K562 (cell line): ENCODE results near the gene ROR2. TPM values are rescaled to one million over a fixed set of nuclear protein-coding genes. Genes with fewer than 3 reads are reported as not detected.
"Not testable (repeated sequence)": the region's sequence is repeated elsewhere in the genome, so short reads cannot be mapped to it uniquely, and the experiment has no call there.

ENCODE experiments used
- ATAC-seq: fragments of 200-7000 bp; cut with Tn5 transposase; 3 replicates; pipeline ENCODE4 v1.9.1; 2020; ENCODE audit warnings: moderate library complexity
- BruUV-seq: library from RNA; stranded (reverse); fragments of 400-500 nt; replicated peaks from 2 replicates; lab custom pipeline; 2021; lab: Mats Ljungman, UMichigan
- CTCF ChIA-PET: fragments of 300-600 bp; formaldehyde crosslinking; extraction: SDS; loops from one replicate; lab custom pipeline; 2021; ENCODE audit warnings: low intra/inter-chr PET ratio; lab: Yijun Ruan, JAX
- POLR2A ChIA-PET: fragments of 300-600, 350-650 bp; sonication (Branson Sonifier 250); formaldehyde crosslinking; extraction: SDS; loops from one replicate; lab custom pipeline; 2021; ENCODE audit warnings: antibody characterized with exemption, inconsistent platforms; lab: Yijun Ruan, JAX
- DNase-seq, 4 experiments: peaks; one replicate each; pipeline versions ENCODE4 v3.0.0 to v3.0.0-alpha.2; 2011 to 2018; ENCODE audit warnings: low spot score in 3 of 4, mixed read lengths in 3 of 4; ENCODE audit errors: extremely low read depth in 1 of 4
- FAIRE-seq: peaks from 2 replicates; lab custom pipeline; 2011; peaks lifted over from hg19 to GRCh38; lab: Jason Lieb, UNC
- H2AFZ ChIP-seq: 2 replicates; pipeline ENCODE4 v1.6.0; 2011; ENCODE audit warnings: low read depth, low read length, control low read depth, inconsistent platforms
- H3K27ac ChIP-seq: fragments of 200-600 bp; 3 replicates; pipeline ENCODE4 v1.8.0; 2011; ENCODE audit warnings: low read depth, mild to moderate bottlenecking, control low read depth, inconsistent platforms, low read length, moderate library complexity, mixed read lengths; ENCODE audit errors: extremely low read depth
- H3K27me3 ChIP-seq, 2 experiments: fragments of 300-600 bp in 1 of 2; 2 replicates in 1 of 2; 3 replicates in 1 of 2; pipeline versions ENCODE4 v1.6.0 to v1.8.0; 2011; ENCODE audit warnings: inconsistent platforms in 2 of 2, low read length in 2 of 2, mild to moderate bottlenecking in 1 of 2, mixed read lengths in 1 of 2, moderate library complexity in 1 of 2; ENCODE audit not compliant: control insufficient read depth in 2 of 2, insufficient read depth in 2 of 2
- H3K36me3 ChIP-seq: fragments of 300-600 bp; 3 replicates; pipeline ENCODE4 v1.8.0; 2011; ENCODE audit warnings: mild to moderate bottlenecking, low read length, inconsistent platforms; ENCODE audit not compliant: control insufficient read depth, insufficient read depth
- H3K4me1 ChIP-seq, 2 experiments: fragments of 200-600 bp in 1 of 2; replicated peaks in 1 of 2; 2 replicates in 1 of 2; 3 replicates in 1 of 2; pipeline versions ENCODE4 v1.5.1 to v1.8.0; 2011; ENCODE audit warnings: inconsistent platforms in 2 of 2, low read length in 2 of 2, mild to moderate bottlenecking in 1 of 2, mixed read lengths in 1 of 2, moderate library complexity in 1 of 2; ENCODE audit not compliant: control insufficient read depth in 2 of 2, insufficient read depth in 2 of 2
- H3K4me2 ChIP-seq: 2 replicates; pipeline ENCODE4 v1.6.1; 2011; ENCODE audit warnings: low read length, control low read depth, inconsistent platforms, mixed read lengths; ENCODE audit not compliant: insufficient read depth
- H3K4me3 ChIP-seq: fragments of 200-600 bp; sonication (generic), shearing (Covaris generic); 2 replicates; pipeline ENCODE4 v1.5.1; 2016; ENCODE audit warnings: control low read depth, inconsistent platforms
- H3K79me2 ChIP-seq: fragments of 200-600 bp; 3 replicates; pipeline ENCODE4 v1.8.0; 2011; ENCODE audit warnings: low read length, inconsistent platforms; ENCODE audit not compliant: control insufficient read depth, insufficient read depth
- H3K9ac ChIP-seq, 2 experiments: 2 replicates each; pipeline versions ENCODE4 v1.6.0 to v1.6.1; 2011; ENCODE audit warnings: low read depth in 2 of 2, low read length in 2 of 2, control low read depth in 1 of 2, inconsistent platforms in 1 of 2, mild to moderate bottlenecking in 1 of 2, mixed read lengths in 1 of 2; ENCODE audit not compliant: insufficient read depth in 1 of 2
- H3K9me1 ChIP-seq: one replicate; pipeline ENCODE4 v1.6.0; 2011; ENCODE audit warnings: inconsistent platforms, mild to moderate bottlenecking, low read length, moderate library complexity; ENCODE audit not compliant: control insufficient read depth, insufficient read depth
- H3K9me3 ChIP-seq: replicated peaks from 2 replicates; pipeline ENCODE4 v1.5.1; 2011; ENCODE audit warnings: low read depth, low read length, inconsistent platforms; ENCODE audit not compliant: control insufficient read depth, insufficient read depth
- H4K20me1 ChIP-seq: replicated peaks from 2 replicates; pipeline ENCODE4 v1.6.1; 2011; ENCODE audit warnings: low read length, inconsistent platforms, mixed read lengths; ENCODE audit not compliant: control insufficient read depth, insufficient read depth
- ARID3A ChIP-seq: IDR thresholded peaks from 2 replicates; pipeline ENCODE4 v1.6.1; 2012; ENCODE audit warnings: low read depth, low read length, improper control_type of control experiment, borderline replicate concordance
- ATF3 ChIP-seq, 2 experiments: fragments of 450-650 bp in 1 of 2; sonication (generic) in 1 of 2; formaldehyde crosslinking in 1 of 2; IDR thresholded peaks in 1 of 2; conservative IDR thresholded peaks in 1 of 2; 2 replicates each; pipeline versions ENCODE4 v1.6.1 to v1.8.1; 2016 to 2023; ENCODE audit warnings: mild to moderate bottlenecking in 2 of 2, moderate library complexity in 2 of 2, inconsistent platforms in 1 of 2, missing genetic modification reagents in 1 of 2
- HMGXB4 ChIP-seq: sonication (generic); formaldehyde crosslinking; IDR thresholded peaks from 2 replicates; pipeline ENCODE4 v1.8.1; 2023; ENCODE audit warnings: mild to moderate bottlenecking, missing genetic modification reagents
- KAT2B ChIP-seq: IDR thresholded peaks from one replicate; pipeline ENCODE4 v1.6.1; 2012; ENCODE audit warnings: low read depth, mild to moderate bottlenecking, control low read depth, inconsistent platforms, low read length, moderate library complexity
- WGBS: fragments of 100-300 bp; shearing (Covaris generic); methylation state at CpG from one replicate; pipeline ENCODE4 v1.1.6; 2016; ENCODE audit warnings: low coverage, mixed read lengths; ENCODE audit not compliant: insufficient coverage; ENCODE audit errors: missing lambda C conversion rate; 5-methylcytosine and 5-hydroxymethylcytosine counted together
- in situ Hi-C: fragments of 300-500 bp; cut with MboI; formaldehyde crosslinking; loops from 4 replicates; pipeline ENCODE4 v1.15.0; 2018; ENCODE audit warnings: inconsistent platforms, mixed read lengths
- intact Hi-C: fragments of 100-400 bp; cut with micrococcal nuclease; formaldehyde crosslinking; loops from 2 replicates; pipeline ENCODE4 v1.14.2; 2022
- polyA plus RNA-seq, 8 experiments: library from polyadenylated mRNA; depleted of rRNA in 4 of 8; stranded (reverse) in 5 of 8; unstranded in 3 of 8; fragments of >200 nt; fragmentation: Nextera tagmentation in 2 of 8; fragmentation: Illumina TruSeq in 1 of 8; extraction: Ambion mirVana in 2 of 8; extraction: Trizol in 1 of 8; gene quantifications; 2 replicates each; pipeline versions ENCODE4 v1.2.1 to v1.2.3, GENCODE V29; 2011 to 2014; ENCODE audit warnings: inconsistent platforms in 1 of 8, missing spikeins in 1 of 8
- total RNA-seq, 7 experiments: library from RNA; depleted of rRNA in 6 of 7; stranded (reverse); fragments of >200 nt in 6 of 7; fragmentation: Illumina TruSeq in 2 of 7; extraction: Trizol in 2 of 7; gene quantifications; 2 replicates each; pipeline versions ENCODE4 v1.2.1 to v1.2.3, GENCODE V29; 2011 to 2021; ENCODE audit warnings: low replicate concordance in 1 of 7

ROR2 gene
- total and polyA plus RNA-seq, 9 of the 15 experiments (the other 6 are each of a cell fraction or from before 2014, with no cell fraction given) = 5.6 to 33.8 (median 15.3) TPM

GRCh38 chr9:91795598-91796241, 154.3 kb downstream of the ROR2 start (continued):
- TF ChIP-seq KAT2B = no peak
- no peak for TF ChIP-seq HMGXB4 (CRISPR knock-in tag)
- TF ChIP-seq ATF3 (IDR thresholded peaks at IDR 0.05) = peak; percentile 18; the same call in 1 of the 2 replicates
- TF ChIP-seq ATF3 (CRISPR knock-in tag; conservative IDR thresholded peaks at IDR 0.05) = no peak
- no peak for TF ChIP-seq ARID3A

GRCh38 chr9:91793371-91793770, 156.7 kb downstream of the ROR2 start:
- CTCF ChIA-PET, H2AFZ ChIP-seq, DNase-seq, BruUV-seq, ATAC-seq, H3K4me2 ChIP-seq, H3K27ac ChIP-seq, H3K9me3 ChIP-seq, H3K36me3 ChIP-seq, H3K27me3 ChIP-seq, intact Hi-C loops, H3K9me1 ChIP-seq, H3K9ac ChIP-seq, H3K4me3 ChIP-seq, in situ Hi-C loops, FAIRE-seq: not testable (repeated sequence)
- Histone ChIP-seq H3K4me1 (peaks cover 12% of the 10 kb centered on the region in 2 experiments; a peak in 4 of 5 replicates), H3K79me2 (peaks cover 60% of the 10 kb centered on the region), H4K20me1 (peaks cover 10% of the 10 kb centered on the region; the same call in 1 of the 2 replicates)
- POLR2A ChIA-PET = interaction anchor here (0.6 to 0.8 kb wide), 3 partner anchors 10 to 15 kb away, joined by 3 to 4 read pairs (median 3); no protein-coding TSS in a partner anchor
- WGBS = 75% methylated on average over 2 of the region's 5 CpGs
